ENCODE results near the gene CMIP.

- TF ChIP-seq POLR2AphosphoS5 (IDR thresholded peaks at IDR 0.05): no peak
- no peak for TF ChIP-seq POLR2A (IDR thresholded peaks at IDR 0.05)
Observed at GRCh38 chr16:81510016-81510415, 65.4 kb downstream of the CMIP start.

Data from sigmoid colon (tissue), 4 donors.